DOHH2 (cell line): ENCODE data around the gene NFIB.

ENCODE experiments used
- EZH2phosphoT487 ChIP-seq: fragments of 200-600 bp; sonication (generic); IDR thresholded peaks from 2 replicates; pipeline ENCODE4 v1.6.1; 2017; ENCODE audit warnings: borderline replicate concordance, mild to moderate bottlenecking, antibody characterized with exemption, low read length, moderate library complexity, mixed read lengths
- TF ChIP-seq, protein P1 (sequence below): fragments of 200-600 bp; sonication (generic); IDR thresholded peaks from one replicate; pipeline ENCODE4 v1.5.1; 2014; ENCODE audit warnings: antibody characterized with exemption, mild to moderate bottlenecking, low read depth, low read length; ENCODE audit not compliant: poor library complexity, severe bottlenecking

DNA sequence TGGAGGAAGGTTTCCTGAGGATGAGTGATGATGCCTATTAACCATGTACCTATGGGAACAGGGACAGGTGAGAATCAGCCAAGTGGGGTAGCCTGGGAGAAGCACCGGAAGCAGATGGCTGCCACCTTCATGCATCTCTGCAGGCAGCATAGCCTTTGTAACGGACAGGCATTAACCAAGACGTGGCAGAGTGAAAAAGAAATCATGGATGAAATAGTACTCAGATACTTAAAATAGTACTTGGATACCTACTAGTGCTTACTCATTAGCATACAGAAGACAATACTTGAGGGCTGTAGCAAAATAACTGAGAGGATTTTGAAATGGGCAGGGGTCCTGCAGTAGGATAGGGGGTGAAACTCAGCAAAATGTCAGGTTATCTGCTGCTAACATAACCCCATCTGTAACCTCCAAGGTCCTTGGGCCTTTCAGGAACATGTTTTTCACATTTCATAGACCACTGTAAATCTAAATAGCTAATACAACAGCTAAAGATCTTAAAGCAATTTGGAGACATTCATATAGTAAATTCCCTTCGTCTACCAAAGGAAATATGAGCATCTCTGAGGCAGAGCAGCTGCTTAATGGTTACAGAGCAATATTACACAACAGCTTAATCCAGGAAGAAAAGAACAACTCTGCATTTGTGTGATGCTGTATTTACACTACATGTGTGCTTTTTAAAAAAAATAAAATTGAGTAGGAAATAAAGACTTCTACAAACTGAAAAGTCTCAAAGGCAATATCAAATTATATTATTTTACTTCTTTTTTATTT is 154.3 kb downstream of the NFIB start:
- TF ChIP-seq, protein P1, sequence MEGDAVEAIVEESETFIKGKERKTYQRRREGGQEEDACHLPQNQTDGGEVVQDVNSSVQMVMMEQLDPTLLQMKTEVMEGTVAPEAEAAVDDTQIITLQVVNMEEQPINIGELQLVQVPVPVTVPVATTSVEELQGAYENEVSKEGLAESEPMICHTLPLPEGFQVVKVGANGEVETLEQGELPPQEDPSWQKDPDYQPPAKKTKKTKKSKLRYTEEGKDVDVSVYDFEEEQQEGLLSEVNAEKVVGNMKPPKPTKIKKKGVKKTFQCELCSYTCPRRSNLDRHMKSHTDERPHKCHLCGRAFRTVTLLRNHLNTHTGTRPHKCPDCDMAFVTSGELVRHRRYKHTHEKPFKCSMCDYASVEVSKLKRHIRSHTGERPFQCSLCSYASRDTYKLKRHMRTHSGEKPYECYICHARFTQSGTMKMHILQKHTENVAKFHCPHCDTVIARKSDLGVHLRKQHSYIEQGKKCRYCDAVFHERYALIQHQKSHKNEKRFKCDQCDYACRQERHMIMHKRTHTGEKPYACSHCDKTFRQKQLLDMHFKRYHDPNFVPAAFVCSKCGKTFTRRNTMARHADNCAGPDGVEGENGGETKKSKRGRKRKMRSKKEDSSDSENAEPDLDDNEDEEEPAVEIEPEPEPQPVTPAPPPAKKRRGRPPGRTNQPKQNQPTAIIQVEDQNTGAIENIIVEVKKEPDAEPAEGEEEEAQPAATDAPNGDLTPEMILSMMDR = no peak
- TF ChIP-seq EZH2phosphoT487 = no peak
